ENCODE data around the gene PANK4.
"Not testable (repeated sequence)": the region's sequence is repeated elsewhere in the genome, so short reads cannot be mapped to it uniquely, and the experiment has no call there.

The PANK4 gene

GRCh38 chr1:2549367-2550029, 23.1 kb upstream of the PANK4 start:
- H3K4me3 ChIP-seq (ENCODE audit: low read length); DNase-seq (ENCODE audit: low read depth): not testable (repeated sequence)

- DNase-seq (ENCODE audit: low read depth), result no peak
- no peak overlapping the region for H3K4me3 ChIP-seq (ENCODE audit: low read length)
- TF ChIP-seq CTCF (conservative IDR thresholded peaks at IDR 0.05; ENCODE audit: low read depth, low read length), result peak; percentile 97
Observed at GRCh38 chr1:2548068-2548589, 21.7 kb upstream of the PANK4 start.

- TF ChIP-seq CTCF (conservative IDR thresholded peaks at IDR 0.05; ENCODE audit: low read depth, low read length), result no peak
- H3K4me3 ChIP-seq (ENCODE audit: low read length), result peak overlapping the region; percentile 53
- DNase-seq (ENCODE audit: low read depth), result no peak
Observed at GRCh38 chr1:2547210-2548067, 21.0 kb upstream of the PANK4 start.

- no peak for TF ChIP-seq CTCF (conservative IDR thresholded peaks at IDR 0.05; ENCODE audit: low read depth, low read length)
- peak overlapping the region; percentile 53 for H3K4me3 ChIP-seq (ENCODE audit: low read length)
- DNase-seq (ENCODE audit: low read depth), result no peak
Observed at GRCh38 chr1:2546515-2547209, 20.3 kb upstream of the PANK4 start.

GRCh38 chr1:2545754-2546514, 19.5 kb upstream of the PANK4 start:
- TF ChIP-seq CTCF (conservative IDR thresholded peaks at IDR 0.05; ENCODE audit: low read depth, low read length), result no peak
- peak; percentile 82 for DNase-seq (ENCODE audit: low read depth)
- peak overlapping the region; percentile 53 for H3K4me3 ChIP-seq (ENCODE audit: low read length)

GRCh38 chr1:2544875-2545640, 18.7 kb upstream of the PANK4 start:
- TF ChIP-seq CTCF (conservative IDR thresholded peaks at IDR 0.05; ENCODE audit: low read depth, low read length), result no peak
- H3K4me3 ChIP-seq (ENCODE audit: low read length), result no peak overlapping the region
- no peak for DNase-seq (ENCODE audit: low read depth)

All from retinal pigment epithelial cell (primary cell).